Spleen (tissue), 11 donors: Measurements from ENCODE around the gene RIMS4. TPM values are rescaled to one million over a fixed set of nuclear protein-coding genes. Genes with fewer than 3 reads are reported as not detected.

ENCODE experiments used
- DNase-seq: peaks from one replicate; pipeline ENCODE4 v3.0.0-alpha.2; 2020
- H3K27ac ChIP-seq, 8 donors: fragments of 200-600 bp; sonication (generic) in 7 of 8; 1 replicate in 4 of 8; 2 replicates in 4 of 8; pipeline versions ENCODE4 v1.5.0 to v1.8.0; 2016 to 2021; ENCODE audit warnings: inconsistent platforms in 4 of 8, mild to moderate bottlenecking in 4 of 8, moderate library complexity in 1 of 8
- H3K27me3 ChIP-seq, 7 donors: fragments of 200-600 bp; sonication (generic) in 6 of 7; replicated peaks in 1 of 7; 1 replicate in 4 of 7; 2 replicates in 3 of 7; pipeline versions ENCODE4 v1.5.0 to v1.8.0; 2016 to 2021; ENCODE audit warnings: inconsistent platforms in 3 of 7, mild to moderate bottlenecking in 1 of 7
- H3K36me3 ChIP-seq, 6 donors: fragments of 200-600 bp; sonication (generic) in 5 of 6; 1 replicate in 4 of 6; 2 replicates in 2 of 6; pipeline versions ENCODE4 v1.5.0 to v1.8.0; 2016 to 2021; ENCODE audit warnings: inconsistent platforms in 2 of 6
- H3K4me1 ChIP-seq, 6 donors: fragments of 200-600 bp; sonication (generic) in 5 of 6; 1 replicate in 3 of 6; 2 replicates in 3 of 6; pipeline versions ENCODE4 v1.5.0 to v1.8.0; 2016 to 2021; ENCODE audit warnings: inconsistent platforms in 3 of 6
- H3K4me3 ChIP-seq, 8 donors: fragments of 200-600 bp; sonication (generic) in 7 of 8; 1 replicate in 4 of 8; 2 replicates in 4 of 8; pipeline versions ENCODE4 v1.5.0 to v1.8.0; 2016 to 2021; ENCODE audit warnings: inconsistent platforms in 4 of 8, mild to moderate bottlenecking in 4 of 8, moderate library complexity in 2 of 8
- H3K9me3 ChIP-seq, 8 donors: fragments of 200-600 bp; sonication (generic) in 7 of 8; 1 replicate in 4 of 8; 2 replicates in 4 of 8; pipeline versions ENCODE4 v1.5.0 to v1.8.0; 2016 to 2021; ENCODE audit warnings: inconsistent platforms in 4 of 8
- CTCF ChIP-seq, 11 experiments: fragments of 200-600 bp in 7 of 11; fragments of 450-650 bp in 4 of 11; sonication (generic) in 4 of 11; IDR thresholded peaks in 8 of 11; conservative IDR thresholded peaks in 3 of 11; 1 replicate in 7 of 11; 2 replicates in 4 of 11; pipeline versions ENCODE4 v1.4.0 to v1.8.0; 2016 to 2021; ENCODE audit warnings: antibody characterized with exemption in 11 of 11, inconsistent platforms in 4 of 11, mild to moderate bottlenecking in 1 of 11
- POLR2A ChIP-seq, 3 donors: fragments of 450-650 bp; IDR thresholded peaks; one replicate each; pipeline ENCODE4 v1.5.1; 2017; ENCODE audit warnings: antibody characterized with exemption in 3 of 3, mild to moderate bottlenecking in 1 of 3
- POLR2AphosphoS5 ChIP-seq, 3 donors: sonication (generic); formaldehyde crosslinking; IDR thresholded peaks; one replicate each; pipeline ENCODE4 v1.5.1; 2017; ENCODE audit warnings: antibody characterized with exemption in 3 of 3
- WGBS, 5 donors: extraction: QIAGEN DNeasy Blood & Tissue Kit in 3 of 5; methylation state at CpG; one replicate each; pipeline versions ENCODE4 v1.1.5 to v1.1.7; 2013 to 2018; 5-methylcytosine and 5-hydroxymethylcytosine counted together
- intact Hi-C: fragments of 100-400 bp; cut with DNase I; formaldehyde crosslinking; loops from one replicate; pipeline ENCODE4 v1.15.0; 2023; ENCODE audit warnings: low total_unique reads
- polyA plus RNA-seq, 3 donors: library from polyadenylated mRNA; stranded (reverse); fragments of 200-250 nt; gene quantifications; one replicate each; pipeline ENCODE4 v1.2.1, GENCODE V29; 2013
- total RNA-seq, 7 donors: library from RNA; depleted of rRNA in 3 of 7; stranded (reverse); fragments of >200 nt in 3 of 7; fragmentation: NEBNext Ultra II Directional in 4 of 7; extraction: Animal tissue kit (Norgen Biotek cat#: 25700) in 4 of 7; gene quantifications; one replicate each; pipeline versions ENCODE4 v1.1.0 to v1.2.1, GENCODE V29; 2016 to 2021
- donor health status: healthy with polysubstance abuse.
- donor health status: DM: no; HTN: no; CAD: no; lungs with moderate emphysema.
- donor health status: DM: no; HTN: no; CAD: no.
- donor health status: Bipolar disorder and iron deficiency.
- donor health status: healthy.
- donor health status: DM: no; HTN: no; CAD: no.
- donor health status: DM: yes; HTN: yes; CAD: no.

Gene RIMS4
- total and polyA plus RNA-seq, 10 donors, result under 0.01 to 0.02 TPM; not detected in 8

- TF ChIP-seq POLR2AphosphoS5 (IDR thresholded peaks at IDR 0.05), result no peak
- no peak for TF ChIP-seq CTCF (IDR thresholded peaks at IDR 0.05 in 8 of 11, conservative IDR thresholded peaks at IDR 0.05 in 3 of 11)
- TF ChIP-seq POLR2A (IDR thresholded peaks at IDR 0.05), result no peak
- intact Hi-C loops, result no loop called here
- no peak overlapping the region for H3K27ac ChIP-seq
- no peaks in the 10 kb centered on the region for H3K36me3 ChIP-seq
- peaks cover 0 to 30% (median 2%) of the 10 kb centered on the region in 7 donors for H3K27me3 ChIP-seq
- no peaks in the 10 kb centered on the region for H3K9me3 ChIP-seq
- no peak overlapping the region for H3K4me3 ChIP-seq
- DNase-seq, result no peak
- H3K4me1 ChIP-seq, result no peaks in the 10 kb centered on the region
- whole genome bisulfite sequencing, 5 donors, result 79 to 91% (median 88%) methylated on average over 1 of the region's 1 CpG
These were observed 39.4 kb upstream of the RIMS4 start for GRCh38 chr20:44849703-44850102.

- Histone ChIP-seq H3K9me3 (no peaks in the 10 kb centered on the region), H3K36me3 (no peaks in the 10 kb centered on the region), H3K27me3 (peaks cover 0 to 41% (median 4%) of the 10 kb centered on the region in 7 donors), H3K4me3 (no peak overlapping the region), H3K27ac (no peak overlapping the region), H3K4me1 (no peaks in the 10 kb centered on the region)
- WGBS, 5 donors, result 71 to 77% (median 72%) methylated on average over 4 of the region's 4 CpGs
- intact Hi-C loops, result no loop called here
- no peak for TF ChIP-seq POLR2AphosphoS5 (IDR thresholded peaks at IDR 0.05)
- TF ChIP-seq POLR2A (IDR thresholded peaks at IDR 0.05), result no peak
- no peak for TF ChIP-seq CTCF (IDR thresholded peaks at IDR 0.05 in 8 of 11, conservative IDR thresholded peaks at IDR 0.05 in 3 of 11)
- no peak for DNase-seq
These were observed 38.1 kb upstream of the RIMS4 start for GRCh38 chr20:44848254-44849015.

GRCh38 chr20:44843876-44844275 lies 33.5 kb upstream of the RIMS4 start:
- DNase-seq, result no peak
- intact Hi-C loops, result no loop called here
- H3K27me3 ChIP-seq, result peaks cover 0 to 48% (median 3%) of the 10 kb centered on the region in 7 donors
- H3K36me3 ChIP-seq, result no peaks in the 10 kb centered on the region
- peaks cover 0 to 5% (median 0%) of the 10 kb centered on the region in 8 donors for H3K9me3 ChIP-seq
- H3K4me1 ChIP-seq, result no peaks in the 10 kb centered on the region
- no peak overlapping the region for H3K27ac ChIP-seq
- TF ChIP-seq POLR2AphosphoS5 (IDR thresholded peaks at IDR 0.05) (no peak), CTCF (IDR thresholded peaks at IDR 0.05 in 8 of 11, conservative IDR thresholded peaks at IDR 0.05 in 3 of 11) (no peak), POLR2A (IDR thresholded peaks at IDR 0.05) (no peak)
- H3K4me3 ChIP-seq, result no peak overlapping the region
- WGBS, 5 donors, result 73 to 80% (median 74%) methylated on average over 5 of the region's 5 CpGs

GRCh38 chr20:44841955-44842354 lies 31.6 kb upstream of the RIMS4 start:
- TF ChIP-seq POLR2A (IDR thresholded peaks at IDR 0.05), result no peak
- no peak for TF ChIP-seq POLR2AphosphoS5 (IDR thresholded peaks at IDR 0.05)
- TF ChIP-seq CTCF (IDR thresholded peaks at IDR 0.05 in 8 of 11, conservative IDR thresholded peaks at IDR 0.05 in 3 of 11), result no peak
- WGBS, 5 donors, result 63 to 84% (median 81%) methylated on average over 6 of the region's 6 CpGs
- Histone ChIP-seq H3K27me3 (peaks cover 0 to 57% (median 3%) of the 10 kb centered on the region in 7 donors), H3K4me3 (no peak overlapping the region), H3K27ac (no peak overlapping the region), H3K9me3 (peaks cover 0 to 5% (median 0%) of the 10 kb centered on the region in 8 donors), H3K4me1 (no peaks in the 10 kb centered on the region), H3K36me3 (no peaks in the 10 kb centered on the region)
- DNase-seq, result no peak
- intact Hi-C loops, result no loop called here
